Panc1 (cell line): ENCODE data around the gene SWAP70.

ENCODE experiments used
- POLR2AphosphoS5 ChIP-seq: IDR thresholded peaks from 2 replicates; pipeline ENCODE4 v1.6.1; 2012; ENCODE audit warnings: mild to moderate bottlenecking, low read depth, low read length, moderate library complexity
- REST ChIP-seq, 2 experiments: IDR thresholded peaks; 2 replicates each; pipeline ENCODE4 v1.6.1; 2011 to 2012; ENCODE audit warnings: low read depth in 2 of 2, control low read depth in 1 of 2, low read length in 1 of 2, mild to moderate bottlenecking in 1 of 2, moderate library complexity in 1 of 2; ENCODE audit not compliant: insufficient read depth in 1 of 2
- TF ChIP-seq, protein P1 (sequence below): fragments of 450-650 bp; IDR thresholded peaks from 2 replicates; pipeline ENCODE4 v1.5.1; 2017; ENCODE audit warnings: mild to moderate bottlenecking

GRCh38 chr11:9774591-9775397 lies 110.9 kb downstream of the SWAP70 start:
- TF ChIP-seq, protein P1, sequence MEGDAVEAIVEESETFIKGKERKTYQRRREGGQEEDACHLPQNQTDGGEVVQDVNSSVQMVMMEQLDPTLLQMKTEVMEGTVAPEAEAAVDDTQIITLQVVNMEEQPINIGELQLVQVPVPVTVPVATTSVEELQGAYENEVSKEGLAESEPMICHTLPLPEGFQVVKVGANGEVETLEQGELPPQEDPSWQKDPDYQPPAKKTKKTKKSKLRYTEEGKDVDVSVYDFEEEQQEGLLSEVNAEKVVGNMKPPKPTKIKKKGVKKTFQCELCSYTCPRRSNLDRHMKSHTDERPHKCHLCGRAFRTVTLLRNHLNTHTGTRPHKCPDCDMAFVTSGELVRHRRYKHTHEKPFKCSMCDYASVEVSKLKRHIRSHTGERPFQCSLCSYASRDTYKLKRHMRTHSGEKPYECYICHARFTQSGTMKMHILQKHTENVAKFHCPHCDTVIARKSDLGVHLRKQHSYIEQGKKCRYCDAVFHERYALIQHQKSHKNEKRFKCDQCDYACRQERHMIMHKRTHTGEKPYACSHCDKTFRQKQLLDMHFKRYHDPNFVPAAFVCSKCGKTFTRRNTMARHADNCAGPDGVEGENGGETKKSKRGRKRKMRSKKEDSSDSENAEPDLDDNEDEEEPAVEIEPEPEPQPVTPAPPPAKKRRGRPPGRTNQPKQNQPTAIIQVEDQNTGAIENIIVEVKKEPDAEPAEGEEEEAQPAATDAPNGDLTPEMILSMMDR, result no peak
- TF ChIP-seq POLR2AphosphoS5, result no peak
- no peak for TF ChIP-seq REST (IDR thresholded peaks at IDR 0.05; ENCODE audit: insufficient read depth in 1 of 2, low read depth in 2 of 2, low read length in 1 of 2)
